Measurements from ENCODE around the gene HFE.
A peak's percentile ranks its signal among the peaks of the same experiment; 100 is the strongest.
"Not testable (repeated sequence)": the region's sequence is repeated elsewhere in the genome, so short reads cannot be mapped to it uniquely, and the experiment has no call there.

HFE gene

GRCh38 chr6:26057899-26058298 is 29.3 kb upstream of the HFE start:
- Histone ChIP-seq H3K9ac (ENCODE audit: low read length) (peak overlapping the region; percentile 71), H3K27me3 (ENCODE audit: low read length) (no peaks in the 10 kb centered on the region), H3K4me3 (ENCODE audit: insufficient read depth, low read length, poor library complexity, severe bottlenecking) (no peak overlapping the region), H3K9me2 (replicated peaks; ENCODE audit: insufficient read depth, low read length) (no peaks in the 10 kb centered on the region), H3K36me3 (ENCODE audit: low read length) (no peaks in the 10 kb centered on the region), H3K9me3 (ENCODE audit: insufficient read depth, low read length) (no peaks in the 10 kb centered on the region), H2AFZ (ENCODE audit: low read depth, low read length, severe bottlenecking) (peak overlapping the region; percentile 81), H4K20me1 (ENCODE audit: low read depth, low read length) (no peaks in the 10 kb centered on the region), H3F3A (ENCODE audit: insufficient read depth) (peaks cover 35% of the 10 kb centered on the region), H3K4me2 (ENCODE audit: low read depth, low read length, poor library complexity, severe bottlenecking) (peak overlapping the region; percentile 79), H3K27ac (ENCODE audit: low read depth, low read length) (peak overlapping the region; percentile 93; the same call in 1 of the 2 replicates), H3K79me2 (ENCODE audit: insufficient read depth, low read length) (no peaks in the 10 kb centered on the region)
- TF ChIP-seq EZH2phosphoT487 (conservative IDR thresholded peaks at IDR 0.05; ENCODE audit: low read length) (no peak), CTCF (IDR thresholded peaks at IDR 0.05; ENCODE audit: insufficient read depth, low read length, poor library complexity, severe bottlenecking) (no peak)

- H2AFZ ChIP-seq (ENCODE audit: low read depth, low read length, severe bottlenecking); H3K9me3 ChIP-seq (ENCODE audit: insufficient read depth, low read length); H3K27me3 ChIP-seq (ENCODE audit: low read length); H4K20me1 ChIP-seq (ENCODE audit: low read depth, low read length); H3K9me2 ChIP-seq (replicated peaks; ENCODE audit: insufficient read depth, low read length); H3K9ac ChIP-seq (ENCODE audit: low read length); H3K4me2 ChIP-seq (ENCODE audit: low read depth, low read length, poor library complexity, severe bottlenecking); H3K36me3 ChIP-seq (ENCODE audit: low read length); H3K79me2 ChIP-seq (ENCODE audit: insufficient read depth, low read length); H3K4me3 ChIP-seq (ENCODE audit: insufficient read depth, low read length, poor library complexity, severe bottlenecking); H3K27ac ChIP-seq (ENCODE audit: low read depth, low read length): not testable (repeated sequence)
- peaks cover 35% of the 10 kb centered on the region for H3F3A ChIP-seq (ENCODE audit: insufficient read depth)
These were observed 28.7 kb upstream of the HFE start for GRCh38 chr6:26058477-26059033.

DNA sequence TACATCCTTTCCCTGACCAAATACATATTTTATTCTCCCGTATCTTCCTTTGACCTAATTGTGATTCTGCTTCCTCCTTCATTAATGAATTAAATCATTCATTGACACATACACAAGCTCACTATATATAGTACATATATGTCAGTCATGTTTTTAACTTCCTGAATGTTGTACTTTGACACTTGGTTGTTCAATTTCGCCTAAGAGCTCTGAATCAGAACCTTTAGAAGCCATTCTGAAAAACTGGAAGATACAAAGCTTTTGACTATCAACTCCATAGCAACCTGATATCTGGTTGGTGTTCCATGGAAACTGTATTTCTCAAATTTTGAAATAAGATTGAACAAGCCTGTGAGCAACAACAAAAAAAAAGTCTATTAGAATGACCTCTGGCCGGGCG is 27.3 kb upstream of the HFE start:
- Histone ChIP-seq H3F3A (ENCODE audit: insufficient read depth) (peaks cover 24% of the 10 kb centered on the region), H3K27me3 (ENCODE audit: low read length) (no peaks in the 10 kb centered on the region), H4K20me1 (ENCODE audit: low read depth, low read length) (no peaks in the 10 kb centered on the region), H3K9me3 (ENCODE audit: insufficient read depth, low read length) (no peaks in the 10 kb centered on the region), H3K9me2 (replicated peaks; ENCODE audit: insufficient read depth, low read length) (no peaks in the 10 kb centered on the region), H3K36me3 (ENCODE audit: low read length) (no peaks in the 10 kb centered on the region), H3K79me2 (ENCODE audit: insufficient read depth, low read length) (no peaks in the 10 kb centered on the region), H2AFZ (ENCODE audit: low read depth, low read length, severe bottlenecking) (no peak overlapping the region), H3K4me3 (ENCODE audit: insufficient read depth, low read length, poor library complexity, severe bottlenecking) (no peak overlapping the region), H3K27ac (ENCODE audit: low read depth, low read length) (no peak overlapping the region), H3K4me2 (ENCODE audit: low read depth, low read length, poor library complexity, severe bottlenecking) (no peak overlapping the region), H3K9ac (ENCODE audit: low read length) (no peak overlapping the region)
- TF ChIP-seq EZH2phosphoT487 (conservative IDR thresholded peaks at IDR 0.05; ENCODE audit: low read length) (no peak), CTCF (IDR thresholded peaks at IDR 0.05; ENCODE audit: insufficient read depth, low read length, poor library complexity, severe bottlenecking) (no peak)

DNA sequence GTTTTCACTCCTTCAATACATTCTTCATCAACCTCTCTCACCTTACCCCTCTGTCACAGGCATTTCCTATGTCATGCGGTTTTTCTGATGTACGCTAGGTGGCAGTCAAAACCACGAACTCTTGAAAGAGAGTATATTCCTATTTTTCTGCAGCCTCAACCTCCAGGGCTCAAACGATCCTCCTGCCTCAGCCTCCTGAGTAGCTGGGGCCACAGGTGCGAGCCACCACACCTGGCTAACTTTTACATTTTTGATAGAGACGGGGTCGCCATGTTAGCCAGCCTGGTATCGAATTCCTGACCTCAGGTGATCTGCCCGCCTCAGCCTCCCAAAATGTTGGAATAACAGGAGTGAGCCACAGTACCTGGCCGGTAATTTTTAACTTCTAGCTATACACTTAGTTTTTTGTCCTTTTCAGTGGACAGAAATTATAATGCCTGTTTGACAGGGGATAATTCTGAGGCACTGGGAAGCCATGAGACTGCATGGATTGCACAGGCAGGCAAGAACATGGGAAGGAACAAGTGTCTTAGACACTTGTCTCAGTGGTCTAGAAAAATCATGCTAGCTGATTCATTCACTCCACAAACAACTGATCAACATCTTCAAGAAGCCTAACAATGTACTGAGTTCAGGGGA is 22.5 kb upstream of the HFE start:
- no peak for TF ChIP-seq EZH2phosphoT487 (conservative IDR thresholded peaks at IDR 0.05; ENCODE audit: low read length)
- peak; percentile 87 for TF ChIP-seq CTCF (IDR thresholded peaks at IDR 0.05; ENCODE audit: insufficient read depth, low read length, poor library complexity, severe bottlenecking)
- Histone ChIP-seq H2AFZ (ENCODE audit: low read depth, low read length, severe bottlenecking) (no peak overlapping the region), H3K4me2 (ENCODE audit: low read depth, low read length, poor library complexity, severe bottlenecking) (no peak overlapping the region)

More for the DNA sequence above, 22.5 kb upstream of the HFE start:
- Histone ChIP-seq H3K9me2 (replicated peaks; ENCODE audit: insufficient read depth, low read length) (no peaks in the 10 kb centered on the region), H3K36me3 (ENCODE audit: low read length) (no peaks in the 10 kb centered on the region), H3K27me3 (ENCODE audit: low read length) (no peaks in the 10 kb centered on the region), H3K9me3 (ENCODE audit: insufficient read depth, low read length) (no peaks in the 10 kb centered on the region), H3K9ac (ENCODE audit: low read length) (no peak overlapping the region), H3F3A (ENCODE audit: insufficient read depth) (no peaks in the 10 kb centered on the region), H4K20me1 (ENCODE audit: low read depth, low read length) (no peaks in the 10 kb centered on the region), H3K27ac (ENCODE audit: low read depth, low read length) (no peak overlapping the region), H3K79me2 (ENCODE audit: insufficient read depth, low read length) (no peaks in the 10 kb centered on the region), H3K4me3 (ENCODE audit: insufficient read depth, low read length, poor library complexity, severe bottlenecking) (no peak overlapping the region)

Measured in SU-DHL-6 (cell line).